ENCODE measurements around the gene LRFN2. TPM values are rescaled to one million over a fixed set of nuclear protein-coding genes. Genes with fewer than 3 reads are reported as not detected.

LRFN2 gene
- polyA plus RNA-seq, 1 donor (not counting 4 experiments of a cell fraction or from before 2014, with no cell fraction given), result not detected

DNA sequence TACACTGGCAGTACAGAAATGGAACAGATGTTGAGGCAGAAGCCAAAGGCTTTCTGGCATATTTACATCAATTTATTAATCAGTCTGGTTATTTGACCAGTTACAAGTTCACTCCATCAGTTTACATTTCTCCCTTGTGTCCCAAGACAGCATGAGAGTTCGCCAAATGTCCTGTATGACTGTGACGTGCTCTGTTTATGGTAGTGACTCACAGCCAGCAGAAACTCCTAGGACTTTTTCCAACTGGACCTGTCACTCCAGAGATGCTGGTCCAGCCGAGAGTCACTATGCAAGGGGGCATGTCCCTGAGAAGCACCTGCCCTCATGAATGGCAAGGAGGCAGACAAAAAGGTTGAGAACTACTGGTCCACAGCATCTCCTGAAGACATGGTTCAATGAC, 160.0 kb downstream of the LRFN2 start:
- no peak overlapping the region for H2AFZ ChIP-seq (ENCODE audit: control insufficient read depth, low read length)
- dilution Hi-C loops (cut with MboI; ENCODE audit: extremely low pct_ligation_motif_present, low sequenced_read_pairs), result no loop called here
- H3K9me3 ChIP-seq (ENCODE audit: control insufficient read depth, low read depth, low read length), result no peaks in the 10 kb centered on the region
- DNase-seq (ENCODE audit: low read depth, low spot score) (no peak), FAIRE-seq (no peak)
- no peaks in the 10 kb centered on the region for H3K4me1 ChIP-seq (ENCODE audit: control insufficient read depth, extremely low read depth, insufficient read depth, low read length)
- H3K9ac ChIP-seq (ENCODE audit: control insufficient read depth, extremely low read depth, insufficient read depth, low read length), result no peak overlapping the region
- no peaks in the 10 kb centered on the region for H3K9me1 ChIP-seq (ENCODE audit: control insufficient read depth, extremely low read depth, insufficient read depth, low read length)
- H3K79me2 ChIP-seq (ENCODE audit: control insufficient read depth, insufficient read depth, low read length), result no peaks in the 10 kb centered on the region
- H3K27me3 ChIP-seq (ENCODE audit: control insufficient read depth, extremely low read depth, insufficient read depth, low read length), result peaks cover 6% of the 10 kb centered on the region
- no peak for TF ChIP-seq EZH2 (IDR thresholded peaks at IDR 0.05; ENCODE audit: low read length)
- no peak for TF ChIP-seq CTCF (optimal IDR thresholded peaks at IDR 0.05 in 1 of 3, IDR thresholded peaks at IDR 0.05 in 1 of 3, conservative IDR thresholded peaks at IDR 0.05 in 1 of 3; ENCODE audit: extremely low read depth in 1 of 3, insufficient read depth in 2 of 3, low read length in 3 of 3)
- H4K20me1 ChIP-seq (ENCODE audit: control insufficient read depth, extremely low read depth, insufficient read depth, low read length), result no peaks in the 10 kb centered on the region
- no peak overlapping the region for H3K4me3 ChIP-seq (ENCODE audit: control insufficient read depth in 2 of 3, extremely low read depth in 1 of 3, insufficient read depth in 2 of 3, low read depth in 1 of 3, low read length in 3 of 3)
- no peak overlapping the region for H3K27ac ChIP-seq (ENCODE audit: control insufficient read depth, insufficient read depth, low read length)
- no peaks in the 10 kb centered on the region for H3K36me3 ChIP-seq (ENCODE audit: control insufficient read depth in 2 of 2, extremely low read depth in 1 of 2, insufficient read depth in 2 of 2, low read length in 2 of 2)
- no peak overlapping the region for H3K4me2 ChIP-seq (ENCODE audit: control insufficient read depth, extremely low read depth, insufficient read depth, low read depth, low read length)

DNA sequence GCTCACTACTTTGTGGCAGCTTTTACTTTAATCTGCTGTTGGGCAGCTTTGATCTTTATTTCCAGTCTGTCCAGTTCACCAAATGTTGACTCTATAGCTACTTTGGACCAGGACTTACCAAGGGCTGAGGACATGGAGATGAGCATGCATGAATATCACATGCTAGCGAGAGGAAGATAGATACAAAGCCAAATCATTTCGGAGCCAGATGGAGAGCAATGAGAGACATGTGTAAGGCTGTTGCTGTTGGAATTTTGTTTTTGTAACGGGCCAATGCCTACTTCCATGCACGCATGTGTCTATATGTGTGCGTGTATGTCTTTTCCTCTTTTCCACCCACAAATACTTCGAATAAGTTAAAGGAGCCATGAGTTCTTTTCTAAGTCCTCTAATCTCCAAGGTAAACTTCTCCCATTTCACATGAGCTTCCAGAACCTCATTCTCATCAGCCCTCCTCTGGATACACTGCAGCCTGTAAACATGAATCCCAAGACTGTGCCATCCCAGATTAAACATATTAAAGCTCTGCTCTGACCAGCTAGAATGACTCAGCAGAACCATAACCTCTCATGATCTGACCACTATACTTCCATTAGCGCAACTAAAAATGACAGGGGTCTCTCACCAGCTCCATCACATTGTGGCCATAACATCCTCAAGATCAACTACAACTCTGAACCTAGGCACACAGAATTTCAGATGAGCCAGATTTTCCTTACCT, 160.7 kb downstream of the LRFN2 start:
- H3K9ac ChIP-seq (ENCODE audit: control insufficient read depth, extremely low read depth, insufficient read depth, low read length), result no peak overlapping the region
- no peaks in the 10 kb centered on the region for H3K4me1 ChIP-seq (ENCODE audit: control insufficient read depth, extremely low read depth, insufficient read depth, low read length)
- TF ChIP-seq EZH2 (IDR thresholded peaks at IDR 0.05; ENCODE audit: low read length), result no peak
- no peak for TF ChIP-seq CTCF (optimal IDR thresholded peaks at IDR 0.05 in 1 of 3, IDR thresholded peaks at IDR 0.05 in 1 of 3, conservative IDR thresholded peaks at IDR 0.05 in 1 of 3; ENCODE audit: extremely low read depth in 1 of 3, insufficient read depth in 2 of 3, low read length in 3 of 3)
- no peak overlapping the region for H2AFZ ChIP-seq (ENCODE audit: control insufficient read depth, low read length)
- dilution Hi-C loops (cut with MboI; ENCODE audit: extremely low pct_ligation_motif_present, low sequenced_read_pairs), result no loop called here
- H3K27me3 ChIP-seq (ENCODE audit: control insufficient read depth, extremely low read depth, insufficient read depth, low read length), result peaks cover 6% of the 10 kb centered on the region
- no peak overlapping the region for H3K4me3 ChIP-seq (ENCODE audit: control insufficient read depth in 2 of 3, extremely low read depth in 1 of 3, insufficient read depth in 2 of 3, low read depth in 1 of 3, low read length in 3 of 3)
- no peaks in the 10 kb centered on the region for H3K79me2 ChIP-seq (ENCODE audit: control insufficient read depth, insufficient read depth, low read length)
- H3K4me2 ChIP-seq (ENCODE audit: control insufficient read depth, extremely low read depth, insufficient read depth, low read depth, low read length), result no peak overlapping the region
- no peaks in the 10 kb centered on the region for H4K20me1 ChIP-seq (ENCODE audit: control insufficient read depth, extremely low read depth, insufficient read depth, low read length)
- H3K9me3 ChIP-seq (ENCODE audit: control insufficient read depth, low read depth, low read length), result no peaks in the 10 kb centered on the region
- no peaks in the 10 kb centered on the region for H3K9me1 ChIP-seq (ENCODE audit: control insufficient read depth, extremely low read depth, insufficient read depth, low read length)
- no peaks in the 10 kb centered on the region for H3K36me3 ChIP-seq (ENCODE audit: control insufficient read depth in 2 of 2, extremely low read depth in 1 of 2, insufficient read depth in 2 of 2, low read length in 2 of 2)
- DNase-seq (ENCODE audit: low read depth, low spot score), result no peak
- FAIRE-seq, result no peak
- H3K27ac ChIP-seq (ENCODE audit: control insufficient read depth, insufficient read depth, low read length), result no peak overlapping the region
